ENCODE measurements around the gene CPTP.
A peak's percentile ranks its signal among the peaks of the same experiment; 100 is the strongest.

CPTP gene

GRCh38 chr1:1370771-1371300 lies 46.2 kb downstream of the CPTP start:
- DNase-seq: no peak

- no peak for DNase-seq
Measured at GRCh38 chr1:1371364-1371745, 46.8 kb downstream of the CPTP start.

GRCh38 chr1:1371746-1372711 lies 47.4 kb downstream of the CPTP start:
- peak; percentile 61 for DNase-seq

GRCh38 chr1:1373051-1373814 lies 48.6 kb downstream of the CPTP start:
- no peak for DNase-seq

GRCh38 chr1:1373815-1374588 lies 49.4 kb downstream of the CPTP start:
- no peak for DNase-seq

- no peak for DNase-seq
Measured at GRCh38 chr1:1374589-1374928, 50.0 kb downstream of the CPTP start.

GRCh38 chr1:1374929-1375662 lies 50.5 kb downstream of the CPTP start, which contains the start of gene AURKAIP1:
TSS of gene AURKAIP1 (minus strand) at chr1:1375207. CDS start at chr1:1374756, 451 bp downstream.
- peak; percentile 100 for DNase-seq

GRCh38 chr1:1376551-1377226 lies 52.1 kb downstream of the CPTP start:
- no peak for DNase-seq

- DNase-seq: no peak
Measured at GRCh38 chr1:1377540-1378205, 53.1 kb downstream of the CPTP start.
